Stimulated activated CD8-positive, alpha-beta memory T cell treated with anti-CD3 and anti-CD28 coated beads, Interleukin-7, amount 100 ng/mL, for 48 hours (primary cell): ENCODE data around the gene RPS6KL1.
"Not testable (repeated sequence)": the region's sequence is repeated elsewhere in the genome, so short reads cannot be mapped to it uniquely, and the experiment has no call there.

ENCODE experiments used
- DNase-seq, 2 donors: peaks; one replicate each; pipeline ENCODE4 v3.0.0-alpha.2; 2020; ENCODE audit warnings: low read depth in 1 of 2; ENCODE audit errors: extremely low read depth in 1 of 2

RPS6KL1 gene

GRCh38 chr14:74936151-74936550 is 13.1 kb upstream of the RPS6KL1 start:
- DNase-seq = no peak

DNA sequence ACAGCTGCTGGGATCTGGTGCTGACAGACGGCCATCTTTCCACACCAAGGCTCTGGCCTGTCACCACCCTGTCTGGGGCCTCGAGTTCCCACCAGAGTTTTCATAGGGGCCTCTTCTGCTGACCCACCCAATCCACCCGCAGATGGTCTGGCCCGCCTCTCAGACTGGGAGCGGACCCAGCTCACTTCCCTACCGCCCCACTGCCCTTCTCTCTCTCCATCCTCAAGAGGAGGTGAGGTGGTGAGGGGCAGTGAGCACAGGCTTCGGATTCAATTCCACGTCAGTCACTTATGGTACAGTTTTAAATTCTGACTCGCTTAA is 12.3 kb upstream of the RPS6KL1 start:
- DNase-seq = no peak

GRCh38 chr14:74934476-74935359 is 11.7 kb upstream of the RPS6KL1 start:
- no peak for DNase-seq

DNA sequence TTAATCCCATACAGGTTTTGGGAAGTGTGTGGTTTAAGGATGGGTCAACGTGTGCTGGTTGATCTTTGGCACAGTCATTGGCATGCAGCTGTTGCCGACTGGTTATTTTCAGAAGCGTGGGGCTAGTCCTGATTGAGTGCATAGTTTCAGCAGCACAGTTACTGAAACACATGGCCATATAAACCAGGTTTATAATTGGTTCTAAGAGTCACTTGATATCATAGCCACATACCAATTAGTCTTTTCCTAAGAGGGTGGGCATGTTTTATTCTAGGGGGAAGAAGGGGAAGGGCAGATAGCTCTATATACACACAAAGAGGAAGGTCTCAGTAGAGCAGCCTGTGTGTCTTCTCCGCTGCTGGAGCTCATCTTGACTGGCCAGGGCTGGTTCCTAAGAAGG is 11.0 kb upstream of the RPS6KL1 start:
- no peak for DNase-seq

DNA sequence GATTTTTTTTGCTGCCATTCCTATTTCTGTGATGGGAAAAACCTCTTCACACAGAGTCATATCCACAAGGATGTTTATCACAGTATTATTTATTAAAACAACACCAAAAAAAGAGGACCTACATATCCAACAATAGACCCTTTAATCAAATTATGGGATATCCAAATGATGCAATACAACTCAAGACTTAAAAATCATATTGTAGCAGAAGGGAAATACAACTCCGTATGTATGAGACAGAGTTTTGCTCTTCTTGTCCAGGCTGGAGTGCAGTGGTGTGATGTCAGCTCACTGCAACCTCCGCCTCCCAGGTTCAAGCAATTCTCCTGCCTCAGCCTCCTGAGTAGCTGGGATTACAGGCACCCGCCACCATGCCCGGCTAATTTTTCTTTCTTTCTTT is 9.9 kb upstream of the RPS6KL1 start:
- not testable (repeated sequence) for DNase-seq

- DNase-seq = no peak
Measured at GRCh38 chr14:74932401-74932901, 9.4 kb upstream of the RPS6KL1 start.

DNA sequence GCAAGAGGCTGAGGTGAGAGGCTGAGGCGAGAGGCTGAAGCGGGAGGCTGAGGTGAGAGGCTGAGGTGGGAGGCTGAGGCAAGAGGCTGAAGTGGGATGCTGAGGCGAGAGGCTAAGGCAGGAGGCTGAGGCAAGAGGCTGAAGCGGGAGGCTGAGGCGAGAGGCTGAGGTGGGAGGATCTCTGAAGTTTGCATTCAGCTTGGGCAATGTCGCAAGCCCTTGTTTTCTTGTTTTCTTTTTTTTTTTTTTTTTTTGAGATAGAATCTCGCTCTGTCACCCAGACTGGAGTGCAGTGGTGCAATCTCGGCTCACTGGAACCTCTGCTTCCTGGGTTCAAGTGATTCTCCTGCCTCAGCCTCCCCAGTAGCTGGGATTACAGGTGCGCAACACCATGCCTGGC is 8.7 kb upstream of the RPS6KL1 start:
- DNase-seq = not testable (repeated sequence)

DNA sequence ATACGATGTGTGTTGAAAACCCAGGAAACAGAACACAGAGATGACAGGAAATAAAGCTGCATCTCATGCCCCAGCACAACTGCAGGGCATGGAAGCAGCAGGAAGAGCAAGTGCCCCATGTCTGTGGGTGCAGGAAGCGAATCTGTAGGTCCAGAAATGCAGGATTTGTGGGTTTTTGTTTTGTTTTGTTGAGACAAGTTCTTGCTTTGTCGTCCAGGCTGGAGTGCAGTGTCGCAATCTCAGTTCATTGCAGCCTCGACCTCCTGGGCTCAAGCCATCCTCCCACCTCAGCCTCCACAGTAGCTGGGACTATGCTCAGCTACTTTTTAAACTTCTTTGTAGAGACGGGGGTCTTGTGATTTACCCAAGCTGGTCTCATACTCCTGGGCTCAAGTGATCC is 6.2 kb upstream of the RPS6KL1 start:
- no peak for DNase-seq

DNA sequence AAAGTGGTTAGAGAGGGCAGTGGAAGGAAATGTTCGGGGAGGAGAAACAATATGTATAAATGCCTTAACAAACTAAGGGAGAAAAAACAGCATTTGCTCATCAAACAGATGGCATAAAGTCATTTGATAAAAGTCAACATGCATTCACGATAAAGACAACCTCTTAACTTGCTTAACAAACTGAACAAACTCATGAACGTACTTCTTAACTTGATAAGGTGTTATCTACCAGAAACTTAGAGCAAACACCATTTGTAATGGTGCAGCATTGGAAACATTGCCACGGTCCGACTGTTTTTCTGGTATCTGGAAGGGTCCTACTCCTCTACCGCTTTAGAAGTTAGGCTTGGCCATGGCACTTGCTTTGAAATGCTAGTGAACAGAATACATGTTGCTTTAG is 4.2 kb upstream of the RPS6KL1 start:
- no peak for DNase-seq

- no peak for DNase-seq
Measured at GRCh38 chr14:74924061-74924460, 1.0 kb upstream of the RPS6KL1 start.

DNA sequence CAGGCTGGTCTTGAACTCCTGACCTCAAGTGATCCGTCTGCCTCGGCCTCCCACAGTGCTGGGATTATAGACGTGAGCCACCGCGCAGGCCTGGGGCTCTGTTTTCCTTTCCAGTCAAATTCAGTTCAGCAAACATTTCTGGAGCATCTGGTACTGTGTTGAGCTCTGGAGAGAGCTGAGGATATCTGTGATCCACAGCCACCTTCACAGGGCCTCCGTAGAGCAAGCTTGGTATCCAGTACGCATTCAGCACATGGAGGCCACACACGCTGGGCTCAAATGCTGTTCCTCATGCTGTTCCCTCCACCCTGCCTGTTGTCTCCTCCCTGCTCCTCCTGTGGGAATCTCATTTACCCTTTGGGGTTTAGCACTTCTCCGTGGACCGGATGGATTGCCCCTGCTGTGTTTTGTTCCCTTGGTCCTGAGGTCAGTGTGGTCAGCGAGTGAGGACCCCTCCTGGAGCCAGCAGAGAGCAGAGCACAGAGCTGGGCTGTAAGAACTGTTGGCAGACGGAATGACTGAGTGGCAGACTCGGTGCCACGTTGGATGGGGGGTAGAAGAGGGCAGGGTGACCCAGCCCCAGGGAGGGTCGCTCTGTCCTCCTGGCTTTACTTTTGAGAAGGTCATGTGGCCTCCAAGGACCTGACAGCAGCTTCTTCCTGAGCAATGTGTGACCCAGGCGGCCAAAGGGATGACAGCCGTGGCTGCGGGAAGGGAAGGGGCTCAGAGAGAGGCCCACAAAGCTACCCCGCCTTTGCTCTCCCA is 891 bp downstream of the RPS6KL1 start:
- DNase-seq = no peak

GRCh38 chr14:74921053-74921620 is 1.9 kb downstream of the RPS6KL1 start:
- DNase-seq = no peak

- DNase-seq = no peak
Measured at GRCh38 chr14:74920281-74920680, 2.8 kb downstream of the RPS6KL1 start.

- no peak for DNase-seq
Measured at GRCh38 chr14:74919421-74920165, 3.5 kb downstream of the RPS6KL1 start.

DNA sequence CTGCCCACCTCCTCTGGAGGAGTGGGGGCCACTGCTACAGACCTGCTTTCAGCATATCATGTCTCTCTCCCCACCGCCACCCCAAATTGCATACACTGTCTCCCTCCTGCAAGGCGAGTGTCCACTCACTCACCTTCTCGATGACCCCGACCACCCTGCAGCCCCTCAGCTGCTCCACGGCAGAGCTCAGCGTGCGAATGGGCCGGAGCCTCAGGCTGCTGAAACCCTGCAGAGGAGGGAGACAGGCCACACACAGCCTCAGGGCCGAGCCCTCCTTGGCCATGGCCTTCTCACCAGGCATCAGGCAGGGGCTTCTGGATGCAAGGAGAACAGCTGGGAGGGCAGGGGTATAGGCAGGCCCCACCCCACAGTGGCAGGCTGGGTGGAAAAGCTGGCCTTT is 4.7 kb downstream of the RPS6KL1 start:
- no peak for DNase-seq

- DNase-seq = no peak
Measured at GRCh38 chr14:74917646-74918081, 5.4 kb downstream of the RPS6KL1 start.

DNA sequence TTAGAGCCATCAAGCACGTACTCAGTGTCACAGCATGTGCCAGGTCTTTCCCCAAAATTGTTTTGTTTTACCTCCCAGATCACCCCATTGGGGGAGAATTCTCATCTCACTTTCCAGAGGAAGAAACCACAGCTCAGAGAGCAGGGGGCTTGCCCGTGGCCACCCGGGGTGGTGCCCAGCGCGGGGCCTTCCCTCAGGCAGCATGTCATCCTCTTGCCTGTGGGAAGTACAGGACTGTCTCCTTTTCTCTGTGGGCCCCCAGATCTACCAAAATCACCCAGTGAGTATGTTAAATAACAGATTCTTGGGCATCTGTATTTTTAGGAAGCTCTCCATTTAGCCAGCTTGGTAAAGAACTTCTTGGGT is 5.9 kb downstream of the RPS6KL1 start:
- DNase-seq = no peak

DNA sequence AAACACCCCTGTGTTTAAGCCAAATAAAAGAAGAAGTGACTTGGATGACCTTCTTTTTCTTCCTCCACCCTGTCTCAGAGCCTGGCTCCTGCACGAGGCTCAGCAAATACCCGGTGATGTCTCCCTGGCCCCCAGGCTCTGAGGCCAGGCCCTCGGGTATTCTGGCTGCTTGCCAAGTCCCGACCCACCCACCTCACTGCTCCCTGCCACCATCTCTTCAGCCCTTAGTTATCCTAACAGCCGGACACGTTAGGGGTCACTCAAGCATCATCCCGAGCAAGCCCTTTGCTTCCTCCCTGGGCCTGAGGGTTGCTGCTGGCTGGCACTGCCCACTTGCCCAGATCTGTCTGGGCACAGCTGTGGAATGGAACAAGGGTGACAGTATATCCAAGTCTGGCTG is 7.2 kb downstream of the RPS6KL1 start:
- DNase-seq = no peak

GRCh38 chr14:74915426-74915825 is 7.6 kb downstream of the RPS6KL1 start:
- DNase-seq = no peak

GRCh38 chr14:74913986-74914573 is 9.0 kb downstream of the RPS6KL1 start:
- DNase-seq = no peak
